HG02759 (cell line): Measurements from ENCODE around the gene TTC39A.

Source experiments
- ATAC-seq: cut with Tn5 transposase; IDR thresholded peaks from one replicate; pipeline ENCODE4 v1.9.1; 2021; ENCODE audit warnings: mild to moderate bottlenecking, moderate library complexity; ENCODE audit not compliant: unreplicated experiment

Gene TTC39A

GRCh38 chr1:51316113-51316845, 14.1 kb downstream of the TTC39A start:
- ATAC-seq = no peak

GRCh38 chr1:51314974-51315373, 15.4 kb downstream of the TTC39A start:
- ATAC-seq = no peak

DNA sequence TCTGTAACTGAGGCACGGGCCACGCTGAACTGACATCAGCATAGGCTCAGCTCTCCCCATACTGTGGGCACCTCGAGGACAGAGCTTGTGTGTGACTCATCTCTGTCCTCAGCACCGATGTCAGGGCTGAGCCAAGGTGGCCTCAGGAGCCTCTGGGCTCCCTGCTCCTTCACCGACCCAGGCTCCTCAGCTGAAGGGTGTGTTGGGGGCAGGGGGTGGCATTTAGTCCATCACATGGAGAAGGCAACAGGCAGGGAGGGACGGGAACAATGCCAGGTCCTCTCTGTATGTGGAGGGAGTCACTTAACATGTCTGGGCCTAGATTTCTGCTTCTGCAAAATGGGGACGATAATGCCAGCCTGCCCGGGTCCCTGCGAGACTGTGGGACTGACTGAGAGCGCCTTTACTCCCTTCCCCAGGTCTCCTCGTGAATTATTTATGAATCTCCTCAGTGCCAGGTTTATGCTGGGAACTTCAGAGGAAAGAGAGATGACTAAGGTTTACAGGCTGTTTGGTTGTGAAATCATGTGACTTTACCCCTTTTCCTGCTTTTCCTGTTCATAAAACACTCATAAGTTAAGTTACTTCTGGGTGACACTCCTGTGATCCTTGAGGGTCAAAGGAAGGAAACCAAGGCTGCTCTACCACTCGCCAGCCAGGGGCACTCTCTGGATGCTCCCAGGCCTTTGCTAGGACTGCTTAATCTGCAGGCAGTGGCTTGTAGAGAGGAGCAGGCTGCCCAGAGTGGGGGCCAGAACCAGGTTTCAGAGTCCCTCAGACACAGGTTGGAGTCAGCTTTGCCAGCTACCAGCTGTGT, 16.2 kb downstream of the TTC39A start:
- no peak for ATAC-seq

DNA sequence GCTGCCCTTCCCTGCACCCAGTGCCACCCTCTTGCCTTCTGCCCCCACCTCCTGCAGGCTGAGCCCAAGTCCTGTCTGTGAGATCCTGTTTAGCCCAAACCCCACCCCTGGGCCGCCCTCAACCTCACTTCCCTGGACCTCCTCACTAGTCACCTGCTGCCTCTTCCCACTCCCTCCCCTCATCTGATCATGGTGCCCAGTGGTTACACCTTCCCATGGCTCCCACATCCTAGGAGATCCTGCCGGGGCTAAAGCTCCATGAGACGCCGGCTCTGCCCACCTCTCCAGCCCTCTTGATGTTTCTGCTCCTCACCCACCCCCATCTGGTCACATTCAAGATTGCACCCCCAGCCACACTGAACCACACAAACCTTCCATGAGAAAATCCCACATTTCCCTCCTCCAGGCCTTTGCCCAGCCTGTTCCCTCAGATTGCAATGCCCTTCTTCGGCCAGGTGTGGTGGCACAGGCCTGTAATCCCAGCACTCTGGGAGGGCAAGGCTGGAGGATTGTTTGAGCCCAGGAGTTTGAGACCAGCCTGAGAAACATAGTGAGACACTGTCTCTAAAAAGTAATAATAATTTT, 17.0 kb downstream of the TTC39A start:
- no peak for ATAC-seq

DNA sequence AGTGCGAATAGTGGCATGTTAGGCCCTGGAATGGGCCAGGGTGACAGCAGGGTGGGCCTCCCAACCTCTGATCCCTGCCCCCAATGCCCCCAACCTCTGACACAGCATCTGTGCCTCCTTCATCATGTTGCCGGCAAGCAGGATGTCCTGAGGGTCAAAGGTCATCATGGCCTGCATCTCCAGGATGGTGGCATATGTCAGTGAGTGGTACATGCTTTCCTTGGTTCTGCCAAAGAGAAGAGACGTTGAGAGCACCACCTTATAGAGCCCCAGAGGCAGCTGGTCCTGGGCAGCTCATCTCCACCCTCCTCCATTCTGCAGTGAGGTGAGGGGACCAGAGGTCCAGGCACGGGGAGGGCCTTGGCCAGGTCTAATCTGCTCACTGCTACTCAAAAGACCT, 17.6 kb downstream of the TTC39A start:
- ATAC-seq = no peak

DNA sequence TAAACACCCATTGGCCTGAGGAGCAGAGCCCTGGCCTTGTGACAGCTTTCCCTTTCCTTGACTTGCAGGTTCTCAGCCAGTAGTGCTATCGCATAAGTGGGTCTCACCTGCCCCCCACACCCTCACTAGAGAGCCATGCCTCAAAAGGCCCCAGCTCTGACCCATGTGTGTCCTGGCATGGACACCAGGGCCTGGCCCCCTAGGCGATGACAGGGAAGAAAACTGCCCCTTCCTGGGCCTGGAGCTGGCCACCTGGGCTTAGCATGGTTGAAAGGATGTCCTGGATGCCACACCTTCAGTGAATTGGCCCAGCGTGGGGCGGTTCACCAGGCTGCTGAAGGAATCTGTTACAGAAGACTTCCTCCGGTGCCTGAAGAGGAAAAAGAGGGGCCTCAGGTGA, 18.5 kb downstream of the TTC39A start:
- no peak for ATAC-seq

DNA sequence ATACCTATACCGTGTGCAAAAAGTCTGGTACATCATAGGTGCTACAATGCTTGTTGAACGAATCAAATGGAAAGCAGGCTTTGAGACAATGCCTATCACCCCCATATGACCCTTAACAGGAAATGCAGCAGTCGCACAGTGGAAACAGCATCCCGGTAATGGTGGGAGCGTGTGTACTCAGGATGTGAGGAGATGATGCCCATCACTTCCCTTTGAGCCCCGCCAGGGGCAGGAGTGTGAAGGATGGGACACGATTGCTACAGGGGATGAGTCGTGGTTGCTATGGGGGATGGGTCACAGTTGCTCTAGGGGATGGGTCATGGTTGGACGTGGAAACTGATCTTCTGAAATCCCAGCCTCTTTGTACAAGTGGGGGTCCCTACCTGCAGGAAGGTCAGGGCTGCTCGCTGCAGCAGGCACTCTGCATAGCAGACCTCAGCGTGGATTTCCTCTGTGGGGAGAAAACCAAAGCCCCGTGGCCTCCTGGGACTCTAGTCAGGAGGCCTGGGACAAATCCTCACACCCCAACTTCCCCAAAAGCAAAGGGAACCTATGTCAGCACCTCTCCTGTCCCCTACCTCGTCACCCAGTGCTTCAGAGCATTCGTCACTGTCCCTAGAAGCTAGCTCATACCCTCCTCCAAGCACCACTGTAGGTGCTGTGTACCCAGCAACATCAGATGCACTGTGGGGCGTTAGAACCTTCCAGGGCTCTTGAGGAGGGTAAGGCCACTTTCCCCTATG, 19.3 kb downstream of the TTC39A start:
- no peak for ATAC-seq

DNA sequence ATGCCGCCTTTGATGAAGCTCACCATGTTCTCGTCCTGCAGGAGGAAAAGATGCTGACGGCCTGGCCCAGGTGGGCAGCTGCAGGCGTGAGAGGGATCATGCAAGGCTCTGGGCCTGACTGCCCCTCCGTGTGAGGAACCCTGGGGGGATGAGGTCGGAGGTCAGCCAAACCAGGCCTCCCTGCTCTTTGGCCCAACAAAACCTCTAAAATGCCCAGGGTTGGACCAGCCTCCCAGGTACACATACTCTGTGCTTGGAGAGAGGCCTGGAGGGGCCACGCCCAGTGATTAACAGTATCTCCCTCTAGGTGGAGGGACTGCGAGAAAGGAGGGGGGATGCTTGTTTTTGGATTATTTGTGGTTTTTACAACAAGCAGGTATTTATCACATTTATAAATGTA, 21.1 kb downstream of the TTC39A start:
- no peak for ATAC-seq

- no peak for ATAC-seq
These were observed 21.7 kb downstream of the TTC39A start for GRCh38 chr1:51308636-51309035.

DNA sequence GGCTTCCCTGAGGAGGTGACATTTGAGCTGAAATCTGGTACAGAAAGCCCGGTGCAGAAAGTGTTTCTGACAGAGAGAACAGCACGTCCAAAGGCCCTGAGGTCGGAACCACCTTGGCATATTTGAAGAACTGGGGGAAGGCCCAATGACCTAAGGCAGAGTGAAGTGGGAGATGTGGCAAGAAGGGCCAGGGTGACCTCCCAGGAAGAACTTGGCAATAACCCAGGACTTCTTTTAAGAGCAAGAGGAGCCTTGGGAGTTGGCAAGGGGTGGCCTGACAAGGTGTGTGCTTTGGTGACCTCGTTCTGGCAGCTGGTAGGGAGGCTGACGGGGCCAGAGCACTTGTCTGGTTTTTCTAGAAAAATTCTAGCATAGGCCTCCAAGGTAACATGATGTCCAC, 23.4 kb downstream of the TTC39A start:
- no peak for ATAC-seq

DNA sequence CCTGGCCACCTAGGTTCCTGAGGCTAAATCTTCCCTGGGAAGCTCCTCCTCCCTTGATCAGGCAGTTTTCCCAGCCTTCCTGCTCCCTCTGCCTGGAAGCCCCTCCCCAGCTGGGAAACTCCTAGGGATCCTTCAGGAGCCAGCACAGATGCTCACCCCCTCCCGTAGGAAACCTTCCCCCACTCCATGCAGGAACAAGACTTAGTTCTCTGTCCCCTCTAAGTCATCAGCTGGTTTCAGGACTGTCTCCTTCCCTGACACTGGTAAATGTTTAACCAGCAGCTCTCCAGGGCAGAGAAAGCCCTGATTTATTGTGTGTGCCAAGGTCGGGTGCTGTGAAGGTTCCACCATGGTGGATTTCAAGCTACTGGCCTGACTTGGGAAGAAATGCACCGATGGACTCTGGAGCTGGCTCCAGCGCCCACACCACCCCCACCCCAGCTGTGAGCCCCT, 25.0 kb downstream of the TTC39A start:
- ATAC-seq = peak; percentile 35

DNA sequence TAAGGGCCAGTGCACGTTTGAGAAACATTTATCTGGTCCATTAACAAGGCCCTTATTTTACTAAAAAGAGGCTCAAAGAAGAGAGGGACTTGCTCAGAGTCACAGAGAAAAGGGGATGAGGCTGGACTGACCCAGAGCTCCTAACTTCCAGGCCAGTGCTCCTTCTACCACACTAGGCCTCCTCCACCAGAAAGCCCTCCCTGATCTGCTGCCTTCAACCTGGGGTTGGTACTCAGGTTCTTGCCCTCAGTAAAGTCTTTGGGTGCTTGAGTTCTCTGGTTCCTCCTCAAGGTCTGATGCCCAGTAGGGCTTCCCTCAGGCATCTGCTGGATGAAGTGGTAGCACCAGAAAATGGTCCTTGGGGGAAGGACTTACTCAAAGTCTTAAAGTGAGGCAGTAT, 26.0 kb downstream of the TTC39A start:
- no peak for ATAC-seq

- peak; percentile 46 for ATAC-seq
These were observed 26.6 kb downstream of the TTC39A start for GRCh38 chr1:51303751-51304251.

GRCh38 chr1:51303315-51303714, 27.0 kb downstream of the TTC39A start:
- no peak for ATAC-seq

DNA sequence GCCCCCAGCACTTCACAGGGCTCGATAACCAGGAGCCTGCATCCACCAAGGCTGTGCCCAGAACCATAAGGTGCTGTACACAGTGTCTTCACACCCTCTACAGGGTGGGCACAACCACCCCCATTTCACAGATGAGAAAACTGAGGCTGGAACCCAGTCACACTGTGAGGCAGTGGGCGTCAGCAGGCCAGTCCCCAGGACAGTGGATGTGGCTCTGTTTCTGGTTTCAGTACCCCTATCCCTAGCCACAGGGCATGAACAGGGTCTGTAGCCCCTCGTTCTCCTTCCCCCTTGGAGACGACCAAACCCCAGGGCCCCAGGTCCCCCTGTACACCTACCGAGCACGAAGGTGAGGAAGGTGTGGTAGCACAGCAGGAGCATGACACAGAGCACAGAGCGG, 27.6 kb downstream of the TTC39A start:
- ATAC-seq = no peak

DNA sequence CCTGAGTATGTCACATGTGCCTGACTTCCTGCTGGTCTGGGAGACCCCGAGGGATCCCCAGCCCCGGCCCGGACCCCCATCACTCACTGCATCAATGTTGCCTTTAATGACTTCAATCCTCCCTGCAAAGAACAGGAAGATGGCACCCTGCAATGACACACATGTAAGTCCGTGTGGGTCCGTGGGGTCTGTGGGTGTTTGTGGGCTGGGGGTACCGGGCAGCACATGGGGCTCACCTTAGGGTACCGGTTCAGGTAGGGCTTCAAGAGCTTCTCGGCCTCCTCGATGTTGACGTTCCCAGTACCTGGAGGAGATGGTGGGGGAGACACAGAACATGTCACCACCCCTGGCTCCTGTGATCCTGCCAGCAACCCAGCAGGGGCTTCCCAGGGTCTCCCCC, 28.1 kb downstream of the TTC39A start:
- ATAC-seq = no peak

DNA sequence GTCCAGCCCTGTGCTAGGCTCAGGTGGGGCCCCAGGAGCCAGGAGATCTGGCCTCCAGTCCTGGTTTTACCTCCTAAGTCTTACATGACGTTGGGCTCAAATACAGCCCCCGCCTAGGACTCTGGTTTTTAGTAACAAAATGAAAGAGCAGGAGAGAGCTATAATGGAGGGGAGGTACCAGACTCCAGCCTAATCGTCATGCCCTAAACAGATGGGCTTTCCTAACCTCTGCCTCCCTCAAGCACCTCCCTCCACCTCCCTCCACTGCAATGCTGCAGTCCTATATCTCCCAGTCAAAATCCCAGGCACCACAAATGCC, 28.6 kb downstream of the TTC39A start:
- ATAC-seq = no peak

DNA sequence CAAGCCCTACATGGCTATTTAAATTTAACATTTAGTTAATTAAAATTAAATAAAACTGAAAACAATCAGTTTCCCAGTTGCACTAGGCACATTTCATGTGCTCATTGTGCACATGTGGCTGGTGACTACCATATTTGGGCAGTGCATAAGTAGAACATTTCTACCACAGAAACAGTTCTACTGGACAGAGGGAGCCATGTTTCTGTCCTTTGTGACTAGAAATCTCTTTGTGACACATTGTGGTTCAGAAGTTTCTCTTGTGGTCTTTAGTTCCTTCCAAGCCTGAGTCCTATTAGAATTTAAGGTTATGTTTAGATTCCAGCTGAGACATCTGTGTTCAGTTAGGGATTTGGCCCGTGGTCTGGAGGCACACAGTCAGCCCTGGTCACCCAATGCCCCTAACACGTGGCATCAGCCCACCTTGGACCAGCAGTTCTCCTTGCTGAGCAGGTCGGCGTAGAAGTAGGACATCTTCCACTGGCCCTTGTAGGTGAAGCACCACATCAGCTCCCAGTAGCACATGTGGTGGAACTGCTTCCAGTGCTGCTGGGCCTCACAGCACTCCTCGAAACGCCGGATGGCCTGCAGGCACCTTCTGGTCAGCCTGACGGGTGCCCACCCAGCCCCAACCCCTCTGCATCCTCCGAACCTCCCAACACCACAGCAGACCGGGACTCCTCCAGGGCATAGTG, 29.1 kb downstream of the TTC39A start:
- peak; percentile 36 for ATAC-seq

DNA sequence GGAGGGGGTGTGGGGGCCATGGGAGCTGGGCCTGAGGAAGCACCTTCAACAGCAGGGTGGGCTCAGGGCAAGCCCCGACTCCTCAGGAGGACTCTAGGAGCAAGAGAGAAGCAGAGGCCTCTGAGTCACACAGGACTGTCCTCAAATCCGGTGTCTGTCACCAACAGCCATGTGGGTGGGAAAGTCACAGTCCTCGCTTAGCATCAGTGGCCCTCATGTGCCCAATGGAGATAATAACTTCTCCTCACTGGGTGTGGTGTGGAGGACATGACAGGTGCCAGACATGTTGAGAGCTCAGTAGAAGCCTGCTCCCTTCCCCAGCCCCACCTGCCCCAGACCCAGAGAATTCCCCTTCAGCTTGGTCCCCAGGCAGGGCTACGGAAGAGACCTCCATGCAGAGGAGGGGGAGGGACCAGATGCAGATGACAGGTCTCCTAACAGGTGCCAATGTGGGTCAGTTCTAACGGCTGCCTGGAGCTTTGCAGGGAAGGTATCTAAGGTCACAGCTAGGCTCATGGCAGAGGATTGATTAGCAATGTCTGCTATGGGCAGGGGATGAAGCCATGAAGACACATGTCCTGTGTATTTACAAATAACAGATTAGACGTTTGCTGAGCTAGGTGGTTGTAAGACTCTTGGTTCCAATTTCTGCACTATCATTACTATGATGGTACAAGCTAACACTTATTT, 30.2 kb downstream of the TTC39A start:
- no peak for ATAC-seq
